BLaER1 treated with 17β-estradiol and CSF1 and Interleukin-3, amounts not matched to agents 10 nM and 100 nM (cell line): ENCODE results near the gene ANAPC5.

Experiments
- H3K27ac ChIP-seq, 11 experiments: shearing (Covaris generic); formaldehyde crosslinking; 2 replicates each; pipeline ENCODE4 v1.8.1; 2022
- H3K27me3 ChIP-seq, 11 experiments: shearing (Covaris generic); formaldehyde crosslinking; 2 replicates each; pipeline ENCODE4 v1.8.1; 2022
- H3K36me3 ChIP-seq, 11 experiments: shearing (Covaris generic); formaldehyde crosslinking; 2 replicates each; pipeline ENCODE4 v1.8.1; 2022
- H3K4me1 ChIP-seq, 10 experiments: shearing (Covaris generic); formaldehyde crosslinking; 2 replicates each; pipeline ENCODE4 v1.8.1; 2022
- H3K4me2 ChIP-seq, 11 experiments: shearing (Covaris generic); formaldehyde crosslinking; 2 replicates each; pipeline ENCODE4 v1.8.1; 2022
- H3K4me3 ChIP-seq, 10 experiments: shearing (Covaris generic); formaldehyde crosslinking; 2 replicates each; pipeline ENCODE4 v1.8.1; 2022
- H3K9ac ChIP-seq, 11 experiments: shearing (Covaris generic); formaldehyde crosslinking; 2 replicates each; pipeline ENCODE4 v1.8.1; 2022
- H3K9me3 ChIP-seq, 11 experiments: shearing (Covaris generic); formaldehyde crosslinking; replicated peaks in 1 of 11; 2 replicates each; pipeline ENCODE4 v1.8.1; 2022
- H4K20me1 ChIP-seq, 11 experiments: shearing (Covaris generic); formaldehyde crosslinking; 2 replicates each; pipeline ENCODE4 v1.8.1; 2022
- Cebpa-rat ChIP-seq, 11 experiments: shearing (Covaris generic); IDR thresholded peaks; 2 replicates each; pipeline ENCODE4 v1.8.1; 2022

ANAPC5 gene

DNA sequence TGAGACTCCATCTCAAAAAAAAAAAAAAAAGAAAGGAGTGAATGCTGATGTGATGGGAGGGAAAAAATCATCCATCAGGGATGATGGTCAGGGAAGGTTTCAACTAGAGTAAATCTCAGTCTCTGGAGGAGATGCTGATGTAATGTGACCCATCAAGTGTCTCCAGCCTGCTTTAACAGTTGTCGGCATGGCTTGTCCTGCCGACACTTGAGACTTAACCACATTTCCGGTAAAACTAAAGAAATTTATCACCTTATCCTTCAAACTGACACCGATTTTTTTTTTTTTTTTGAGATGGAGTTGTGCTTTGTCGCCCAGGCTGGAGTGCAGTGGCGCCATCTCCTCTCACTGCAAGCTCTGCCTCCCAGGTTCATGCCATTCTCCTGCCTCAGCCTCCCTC, 21.5 kb upstream of the ANAPC5 start:
- no peaks in the 10 kb centered on the region for H4K20me1 ChIP-seq
- peaks cover 0 to 9% (median 0%) of the 10 kb centered on the region in 11 experiments; a peak in 4 of 22 replicates for H3K9me3 ChIP-seq
- H3K27me3 ChIP-seq = no peaks in the 10 kb centered on the region
- no peak for TF ChIP-seq Cebpa-rat (IDR thresholded peaks at IDR 0.05)
- H3K9ac ChIP-seq = no peak overlapping the region
- no peaks in the 10 kb centered on the region for H3K4me1 ChIP-seq
- no peaks in the 10 kb centered on the region for H3K36me3 ChIP-seq
- no peak overlapping the region for H3K4me3 ChIP-seq
- no peak overlapping the region for H3K27ac ChIP-seq
- H3K4me2 ChIP-seq = no peak overlapping the region

DNA sequence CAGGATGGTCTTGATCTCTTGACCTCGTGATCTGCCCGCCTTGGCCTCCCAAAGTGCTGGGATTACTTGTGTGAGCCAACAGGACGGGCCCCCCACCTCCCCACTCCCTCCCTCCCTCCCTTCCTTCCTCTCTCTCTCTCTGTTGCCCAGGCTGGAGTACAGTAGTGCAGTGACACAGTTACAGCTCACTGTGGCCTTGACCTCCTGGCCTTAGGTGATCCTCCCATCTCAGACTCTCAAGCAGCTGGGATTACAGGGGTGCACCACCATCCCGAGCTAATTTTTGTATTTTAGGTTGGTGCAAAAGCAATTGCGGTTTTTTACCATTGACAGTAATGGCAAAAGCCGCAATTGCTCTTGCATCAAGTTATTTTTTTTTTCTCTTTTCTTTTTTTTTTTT, 19.2 kb upstream of the ANAPC5 start:
- Histone ChIP-seq H3K4me2 (no peak overlapping the region), H3K4me3 (no peak overlapping the region), H3K27ac (no peak overlapping the region), H3K4me1 (no peaks in the 10 kb centered on the region), H3K9me3 (peaks cover 0 to 9% (median 0%) of the 10 kb centered on the region in 11 experiments; a peak in 4 of 22 replicates), H3K9ac (no peak overlapping the region), H3K36me3 (no peaks in the 10 kb centered on the region), H3K27me3 (no peaks in the 10 kb centered on the region), H4K20me1 (no peaks in the 10 kb centered on the region)
- TF ChIP-seq Cebpa-rat (IDR thresholded peaks at IDR 0.05) = no peak

DNA sequence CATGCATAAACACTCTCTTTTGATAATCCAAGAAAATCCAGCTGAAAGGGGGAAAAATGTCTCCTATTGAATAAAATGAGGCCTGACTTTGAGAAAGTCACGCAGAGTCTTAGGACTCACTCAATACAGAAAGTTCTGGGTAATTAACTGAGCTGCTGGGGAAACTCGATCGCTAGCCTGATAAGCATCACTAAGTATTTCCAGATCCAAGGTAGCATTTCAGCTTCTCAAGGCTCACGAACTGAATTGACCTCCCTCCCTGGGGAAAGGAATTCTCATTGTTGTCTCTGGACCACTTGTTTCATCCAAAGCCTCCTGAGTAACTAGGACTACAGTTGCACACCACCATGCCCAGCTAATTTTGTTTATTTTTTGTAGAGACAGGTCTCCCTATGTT, 13.8 kb upstream of the ANAPC5 start:
- Histone ChIP-seq H3K27me3 (no peaks in the 10 kb centered on the region), H3K4me2 (peak overlapping the region in 3 of 11 experiments; percentile 71 to 73 (median 72); a peak in 4 of 22 replicates), H3K9ac (no peak overlapping the region), H3K27ac (no peak overlapping the region), H3K4me3 (no peak overlapping the region), H4K20me1 (no peaks in the 10 kb centered on the region), H3K9me3 (no peaks in the 10 kb centered on the region), H3K36me3 (no peaks in the 10 kb centered on the region), H3K4me1 (peaks cover 0 to 22% (median 9%) of the 10 kb centered on the region in 10 experiments; a peak in 12 of 20 replicates)
- no peak for TF ChIP-seq Cebpa-rat (IDR thresholded peaks at IDR 0.05)

DNA sequence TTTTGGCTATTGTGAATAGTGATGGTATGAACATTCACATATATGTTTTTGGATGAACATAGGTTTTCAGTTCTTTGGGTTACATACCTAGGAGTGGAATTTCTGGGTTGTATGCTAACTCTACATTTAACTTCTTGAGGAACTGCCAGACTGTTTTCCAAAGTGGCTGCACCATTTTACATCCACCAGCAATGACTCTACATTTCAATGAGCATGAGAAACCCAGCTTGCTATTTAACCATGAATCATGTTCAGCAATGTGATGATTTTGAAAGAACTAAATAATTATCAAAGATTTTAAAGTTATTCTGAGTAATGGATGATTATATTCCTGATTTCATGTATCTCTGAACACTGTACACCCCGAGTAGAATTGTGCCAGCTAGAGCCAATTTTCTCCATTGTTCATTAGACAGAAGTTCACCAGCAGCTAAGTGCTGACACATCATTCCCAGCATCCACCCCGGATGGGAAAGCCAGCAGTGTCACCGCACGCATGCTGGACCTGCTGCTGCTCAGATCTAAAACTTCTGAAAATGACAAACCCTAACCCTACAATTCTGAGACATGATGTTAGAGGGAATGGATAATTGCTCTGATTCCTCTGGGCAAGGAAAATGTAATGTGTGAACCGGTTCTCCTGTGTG, 13.3 kb upstream of the ANAPC5 start:
- Histone ChIP-seq H3K9ac (no peak overlapping the region), H3K4me3 (no peak overlapping the region), H3K27me3 (no peaks in the 10 kb centered on the region), H4K20me1 (no peaks in the 10 kb centered on the region), H3K4me2 (peak overlapping the region in 5 of 11 experiments; percentile 56 to 73 (median 71); a peak in 8 of 22 replicates), H3K27ac (no peak overlapping the region), H3K36me3 (no peaks in the 10 kb centered on the region), H3K9me3 (no peaks in the 10 kb centered on the region), H3K4me1 (peaks cover 0 to 22% (median 9%) of the 10 kb centered on the region in 10 experiments; a peak in 12 of 20 replicates)
- no peak for TF ChIP-seq Cebpa-rat (IDR thresholded peaks at IDR 0.05)

DNA sequence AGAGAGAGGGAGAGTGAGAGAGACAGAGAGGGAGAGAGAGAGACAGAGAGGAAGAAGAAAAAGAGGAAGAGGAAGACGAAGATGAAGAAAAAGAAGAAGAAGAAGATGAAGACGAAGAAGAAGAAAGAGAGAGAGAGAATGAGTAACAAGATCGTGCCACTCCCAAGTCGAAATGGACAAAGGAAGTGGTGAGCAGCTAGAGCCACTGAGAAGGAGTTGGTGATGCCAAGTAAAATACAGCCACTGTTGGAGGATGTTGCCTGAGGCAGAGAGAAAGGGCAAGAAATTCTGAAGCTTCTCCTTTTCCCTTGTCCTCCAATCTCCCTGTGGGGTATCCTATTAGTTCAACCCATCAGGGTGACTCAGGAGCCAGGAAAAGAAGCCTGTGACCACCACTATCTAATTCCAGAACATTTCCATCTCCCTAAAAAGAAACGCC, 12.5 kb upstream of the ANAPC5 start:
- Histone ChIP-seq H3K4me1 (peaks cover 0 to 22% (median 9%) of the 10 kb centered on the region in 10 experiments; a peak in 12 of 20 replicates), H3K9ac (no peak overlapping the region), H3K9me3 (no peaks in the 10 kb centered on the region), H3K4me3 (no peak overlapping the region), H4K20me1 (no peaks in the 10 kb centered on the region), H3K27ac (peak overlapping the region in 4 of 11 experiments; percentile 14 to 46 (median 28); a peak in 3 of 22 replicates), H3K27me3 (no peaks in the 10 kb centered on the region), H3K4me2 (peak overlapping the region in 7 of 11 experiments; percentile 9 to 73 (median 56); a peak in 11 of 22 replicates), H3K36me3 (no peaks in the 10 kb centered on the region)
- no peak for TF ChIP-seq Cebpa-rat (IDR thresholded peaks at IDR 0.05)

DNA sequence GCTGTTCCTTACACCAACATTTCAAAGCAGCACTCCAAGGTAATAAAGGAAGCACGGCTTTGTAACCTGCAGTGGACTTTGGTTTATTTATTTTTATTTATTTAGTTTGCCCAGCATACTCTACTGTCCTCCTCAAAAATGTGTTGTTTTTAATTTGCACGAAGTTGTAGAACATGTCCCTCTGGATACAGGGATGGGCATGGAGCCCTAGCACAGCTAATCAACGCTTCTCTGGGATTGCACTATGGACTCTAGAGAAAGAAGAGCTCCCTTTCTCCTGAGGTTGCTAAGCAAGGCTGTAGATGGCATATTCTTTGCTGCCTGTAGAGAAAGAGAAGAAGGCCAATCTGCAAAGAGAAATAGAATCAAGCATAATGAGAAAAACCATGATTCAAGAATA, 5.9 kb upstream of the ANAPC5 start:
- H3K4me2 ChIP-seq = no peak overlapping the region
- H3K27me3 ChIP-seq = no peaks in the 10 kb centered on the region
- TF ChIP-seq Cebpa-rat (IDR thresholded peaks at IDR 0.05) = no peak
- H3K9ac ChIP-seq = no peak overlapping the region
- H3K4me1 ChIP-seq = peaks cover 2 to 5% (median 3%) of the 10 kb centered on the region in 10 experiments; a peak in 17 of 20 replicates
- no peak overlapping the region for H3K4me3 ChIP-seq
- no peaks in the 10 kb centered on the region for H3K36me3 ChIP-seq
- no peaks in the 10 kb centered on the region for H4K20me1 ChIP-seq
- no peak overlapping the region for H3K27ac ChIP-seq
- no peaks in the 10 kb centered on the region for H3K9me3 ChIP-seq

DNA sequence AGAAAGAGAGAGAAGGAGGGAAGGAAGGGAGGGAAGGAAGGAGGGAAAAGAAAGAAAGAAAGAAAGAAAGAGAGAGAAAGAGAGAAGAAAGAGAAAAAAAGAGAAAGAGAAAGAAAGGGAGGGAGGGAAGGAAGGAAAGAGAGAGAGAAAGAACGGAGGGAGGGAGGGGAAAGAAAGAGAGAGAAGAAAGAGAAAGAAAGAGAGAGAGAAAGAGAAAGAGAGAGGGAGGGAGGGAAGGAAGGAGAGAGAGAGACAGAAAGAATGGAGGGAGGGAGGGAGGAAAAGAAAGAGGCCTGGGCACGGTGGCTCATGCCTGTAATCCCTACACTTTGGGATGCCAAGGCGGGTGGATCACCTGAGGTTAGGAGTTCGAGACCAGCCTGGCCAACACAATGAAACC, 5.1 kb upstream of the ANAPC5 start:
- Histone ChIP-seq H4K20me1 (no peaks in the 10 kb centered on the region), H3K4me3 (no peak overlapping the region), H3K4me1 (peaks cover 5 to 9% (median 7%) of the 10 kb centered on the region in 10 experiments; a peak in 17 of 20 replicates), H3K36me3 (no peaks in the 10 kb centered on the region), H3K27me3 (no peaks in the 10 kb centered on the region), H3K9ac (no peak overlapping the region), H3K27ac (no peak overlapping the region), H3K4me2 (no peak overlapping the region), H3K9me3 (no peaks in the 10 kb centered on the region)
- no peak for TF ChIP-seq Cebpa-rat (IDR thresholded peaks at IDR 0.05)

DNA sequence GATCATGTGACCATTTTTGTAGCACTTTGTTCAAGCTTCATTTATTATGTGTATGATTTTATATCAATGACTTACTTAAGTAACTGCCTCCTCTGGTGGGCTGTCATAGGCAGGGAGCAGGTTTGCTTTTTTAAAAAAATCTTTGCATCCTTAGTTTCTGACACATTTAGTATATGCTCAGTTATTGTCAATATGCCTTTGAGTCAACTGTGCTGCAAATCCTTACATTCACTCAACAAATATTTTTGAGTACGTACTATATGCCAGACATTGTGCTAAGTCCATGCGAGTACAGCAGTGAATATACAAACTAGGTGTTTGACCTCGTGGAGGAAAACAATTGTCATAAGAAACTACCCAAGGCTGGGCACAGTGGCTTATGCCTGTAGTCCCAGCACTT, 4.4 kb upstream of the ANAPC5 start:
- no peaks in the 10 kb centered on the region for H3K36me3 ChIP-seq
- H3K27me3 ChIP-seq = no peaks in the 10 kb centered on the region
- H3K4me2 ChIP-seq = no peak overlapping the region
- H4K20me1 ChIP-seq = peaks cover 0 to 3% (median 0%) of the 10 kb centered on the region in 11 experiments; a peak in 2 of 22 replicates
- H3K9ac ChIP-seq = no peak overlapping the region
- H3K4me3 ChIP-seq = no peak overlapping the region
- H3K9me3 ChIP-seq = no peaks in the 10 kb centered on the region
- no peak overlapping the region for H3K27ac ChIP-seq
- H3K4me1 ChIP-seq = peaks cover 5 to 9% (median 7%) of the 10 kb centered on the region in 10 experiments; a peak in 17 of 20 replicates
- TF ChIP-seq Cebpa-rat (IDR thresholded peaks at IDR 0.05) = no peak

DNA sequence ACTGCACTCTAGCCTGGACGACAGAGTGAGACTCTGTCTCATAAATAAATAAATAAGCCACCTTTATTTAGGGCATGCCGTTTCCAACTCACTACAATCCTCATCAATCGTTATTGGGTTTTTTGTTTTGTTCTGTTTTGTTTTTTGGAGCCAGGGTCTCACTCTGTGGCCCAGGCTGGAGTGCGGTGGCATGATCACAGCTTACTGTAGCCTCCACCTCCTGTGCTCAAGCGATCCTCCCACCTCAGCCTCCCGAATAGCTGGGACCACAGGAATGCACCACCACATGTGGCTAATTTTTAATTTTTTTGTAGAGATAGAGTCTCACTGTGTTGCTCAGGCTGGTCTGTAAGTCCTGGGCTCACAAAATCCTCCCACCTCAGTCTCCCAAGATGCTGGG, 3.6 kb upstream of the ANAPC5 start:
- Histone ChIP-seq H3K9ac (no peak overlapping the region), H3K36me3 (peaks cover 0 to 3% (median 0%) of the 10 kb centered on the region in 11 experiments; a peak in 1 of 22 replicates), H3K27ac (no peak overlapping the region), H3K4me3 (no peak overlapping the region), H3K4me1 (peaks cover 9 to 16% (median 13%) of the 10 kb centered on the region in 10 experiments), H3K27me3 (no peaks in the 10 kb centered on the region), H3K4me2 (no peak overlapping the region), H3K9me3 (no peaks in the 10 kb centered on the region), H4K20me1 (peaks cover 0 to 12% (median 3%) of the 10 kb centered on the region in 11 experiments; a peak in 8 of 22 replicates)
- no peak for TF ChIP-seq Cebpa-rat (IDR thresholded peaks at IDR 0.05)
